Activated CD8-positive, alpha-beta memory T cell treated with anti-CD3 and anti-CD28 coated beads, Interleukin-2, amount 50 U/mL, for 1 hour (primary cell): ENCODE results near the gene EEF2K.

Experiments
- DNase-seq: peaks from one replicate; pipeline ENCODE4 v3.0.0-alpha.2; 2020; ENCODE audit errors: extremely low read depth

EEF2K gene

GRCh38 chr16:22335668-22336246 is 129.7 kb downstream of the EEF2K start:
- DNase-seq, result no peak

DNA sequence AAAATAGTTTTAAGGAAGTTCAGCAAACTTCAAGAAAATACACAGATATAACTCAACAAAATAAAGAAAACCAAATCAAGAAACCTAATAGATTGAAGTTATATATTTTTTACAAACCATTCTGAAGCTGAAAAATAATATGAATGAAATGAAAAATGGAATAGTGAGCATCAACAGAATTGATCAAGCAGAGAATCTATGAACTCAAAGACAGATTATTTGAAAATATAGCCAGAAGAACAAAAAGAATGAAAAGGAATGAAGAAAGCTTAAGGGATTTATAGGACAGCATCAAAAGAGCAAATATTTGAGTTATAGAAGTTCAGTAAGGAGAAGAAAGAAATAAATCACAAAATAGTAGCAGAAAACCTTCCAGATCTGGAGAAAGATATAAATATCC is 130.5 kb downstream of the EEF2K start:
- no peak for DNase-seq

GRCh38 chr16:22337045-22337444 is 131.0 kb downstream of the EEF2K start:
- DNase-seq, result no peak

DNA sequence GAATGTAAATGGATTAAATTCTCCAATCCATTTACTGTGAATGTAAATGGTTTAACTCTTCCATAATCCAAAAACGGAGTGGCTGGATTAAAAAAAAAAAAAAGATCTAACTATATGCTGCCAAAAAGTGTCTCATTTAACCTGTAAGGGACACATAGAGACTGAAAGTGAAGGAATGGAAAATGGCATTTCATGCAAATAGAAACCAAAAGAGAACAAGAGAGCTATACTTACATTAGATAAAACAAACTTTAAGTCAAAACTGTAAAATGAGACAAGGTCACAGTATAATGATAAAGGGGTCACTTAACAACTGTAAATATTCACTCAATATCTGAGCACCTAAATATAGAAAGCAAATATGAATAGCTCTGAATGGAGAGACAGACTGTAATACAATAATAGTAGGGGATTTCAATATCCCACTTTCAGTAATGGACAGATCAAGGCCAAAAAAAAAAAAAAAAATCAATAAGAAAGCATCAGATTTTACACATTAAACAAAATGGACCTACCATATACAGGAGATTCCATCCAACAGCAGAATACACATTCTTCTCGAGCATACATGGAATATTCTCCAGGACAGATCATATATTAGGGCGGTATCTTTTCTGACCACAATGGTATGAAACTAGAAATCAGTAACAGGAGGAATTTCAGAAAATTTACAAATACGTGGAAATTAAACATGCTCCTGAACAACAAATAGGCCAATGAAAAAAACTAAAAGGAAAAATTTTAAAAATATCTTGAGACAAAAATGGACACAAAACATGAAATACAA is 132.0 kb downstream of the EEF2K start:
- no peak for DNase-seq
